K562 (cell line): ENCODE measurements around the gene RTBDN. TPM values are rescaled to one million over a fixed set of nuclear protein-coding genes. Genes with fewer than 3 reads are reported as not detected.

Source experiments
- BCOR ChIP-seq: fragments of 450-650 bp; IDR thresholded peaks from 2 replicates; pipeline ENCODE4 v1.6.1; 2016
- DACH1 ChIP-seq: fragments of 450-650 bp; IDR thresholded peaks from 2 replicates; pipeline ENCODE4 v1.6.1; 2018; ENCODE audit not compliant: partially characterized antibody
- DPF2 ChIP-seq: fragments of 450-650 bp; IDR thresholded peaks from 2 replicates; pipeline ENCODE4 v1.6.1; 2016
- POLR2G ChIP-seq: fragments of 200-400 bp; formaldehyde crosslinking; IDR thresholded peaks from 2 replicates; pipeline ENCODE4 v1.6.1; 2017; ENCODE audit warnings: low read depth, mild to moderate bottlenecking, antibody characterized with exemption, low read length, moderate library complexity
- SMAD4 ChIP-seq: fragments of 250-450 bp; sonication (Bioruptor Pico); conservative IDR thresholded peaks from 2 replicates; pipeline ENCODE4 v1.8.0; 2021; ENCODE audit warnings: inconsistent platforms, mild to moderate bottlenecking, moderate library complexity
- TRIM25 ChIP-seq: fragments of 450-650 bp; IDR thresholded peaks from 2 replicates; pipeline ENCODE4 v1.7.0; 2016; ENCODE audit warnings: borderline replicate concordance
- ZNF143 ChIP-seq: sonication (generic); formaldehyde crosslinking; IDR thresholded peaks from 2 replicates; pipeline ENCODE4 v1.9.0; 2022; ENCODE audit warnings: mild to moderate bottlenecking, missing genetic modification reagents
- ZNF407 ChIP-seq: fragments of 450-650 bp; IDR thresholded peaks from 2 replicates; pipeline ENCODE4 v1.6.1; 2016; ENCODE audit warnings: low read depth
- ZNF518B ChIP-seq: fragments of 250-450 bp; sonication (Bioruptor Pico); IDR thresholded peaks from 2 replicates; pipeline ENCODE4 v1.5.0; 2021; ENCODE audit warnings: mild to moderate bottlenecking, moderate library complexity
- ZNF639 ChIP-seq, 2 experiments: fragments of 200-800 bp in 1 of 2; sonication (Bioruptor generic) in 1 of 2; sonication (generic) in 1 of 2; formaldehyde crosslinking in 1 of 2; IDR thresholded peaks in 1 of 2; conservative IDR thresholded peaks in 1 of 2; 2 replicates each; pipeline versions ENCODE4 v1.5.0 to v1.6.1; 2016 to 2020; ENCODE audit warnings: missing compliant biosample characterization in 1 of 2, missing genetic modification characterization in 1 of 2, missing genetic modification reagents in 1 of 2
- polyA plus RNA-seq, 8 experiments: library from polyadenylated mRNA; depleted of rRNA in 4 of 8; stranded (reverse) in 5 of 8; unstranded in 3 of 8; fragments of >200 nt; fragmentation: Nextera tagmentation in 2 of 8; fragmentation: Illumina TruSeq in 1 of 8; extraction: Ambion mirVana in 2 of 8; extraction: Trizol in 1 of 8; gene quantifications; 2 replicates each; pipeline versions ENCODE4 v1.2.1 to v1.2.3, GENCODE V29; 2011 to 2014; ENCODE audit warnings: inconsistent platforms in 1 of 8, missing spikeins in 1 of 8
- total RNA-seq, 7 experiments: library from RNA; depleted of rRNA in 6 of 7; stranded (reverse); fragments of >200 nt in 6 of 7; fragmentation: Illumina TruSeq in 2 of 7; extraction: Trizol in 2 of 7; gene quantifications; 2 replicates each; pipeline versions ENCODE4 v1.2.1 to v1.2.3, GENCODE V29; 2011 to 2021; ENCODE audit warnings: low replicate concordance in 1 of 7

The RTBDN gene
- total and polyA plus RNA-seq, 9 of the 15 experiments (the other 6 are each of a cell fraction or from before 2014, with no cell fraction given): 0.20 to 2.3 (median 0.72) TPM; not detected in 1

GRCh38 chr19:12779162-12779993, 55.0 kb downstream of the RTBDN start (continued):
- TF ChIP-seq ZNF407 (no peak), DACH1 (peak; percentile 41), POLR2G (0 out of 2 replicates have a peak, but pooled peaks have one; percentile 38), SMAD4 (CRISPR knock-in tag) (peak; percentile 58), ZNF639 (CRISPR knock-in tag; conservative IDR thresholded peaks at IDR 0.05 in 1 of 2, IDR thresholded peaks at IDR 0.05 in 1 of 2) (no peak), ZNF143 (CRISPR knock-in tag) (no peak), BCOR (no peak), TRIM25 (no peak), ZNF518B (CRISPR knock-in tag) (no peak), DPF2 (0 out of 2 replicates have a peak, but pooled peaks have one; percentile 34)
